Activated naive CD4-positive, alpha-beta T cell treated with Interleukin-2 at 50 U/mL for 16 hours (primary cell): ENCODE results near the gene GLRX5.

Experiments used
- DNase-seq: peaks from one replicate; pipeline ENCODE4 v3.0.0-alpha.2; 2020

The GLRX5 gene

GRCh38 chr14:95537298-95538089, 2.6 kb downstream of the GLRX5 start:
- DNase-seq = no peak

DNA sequence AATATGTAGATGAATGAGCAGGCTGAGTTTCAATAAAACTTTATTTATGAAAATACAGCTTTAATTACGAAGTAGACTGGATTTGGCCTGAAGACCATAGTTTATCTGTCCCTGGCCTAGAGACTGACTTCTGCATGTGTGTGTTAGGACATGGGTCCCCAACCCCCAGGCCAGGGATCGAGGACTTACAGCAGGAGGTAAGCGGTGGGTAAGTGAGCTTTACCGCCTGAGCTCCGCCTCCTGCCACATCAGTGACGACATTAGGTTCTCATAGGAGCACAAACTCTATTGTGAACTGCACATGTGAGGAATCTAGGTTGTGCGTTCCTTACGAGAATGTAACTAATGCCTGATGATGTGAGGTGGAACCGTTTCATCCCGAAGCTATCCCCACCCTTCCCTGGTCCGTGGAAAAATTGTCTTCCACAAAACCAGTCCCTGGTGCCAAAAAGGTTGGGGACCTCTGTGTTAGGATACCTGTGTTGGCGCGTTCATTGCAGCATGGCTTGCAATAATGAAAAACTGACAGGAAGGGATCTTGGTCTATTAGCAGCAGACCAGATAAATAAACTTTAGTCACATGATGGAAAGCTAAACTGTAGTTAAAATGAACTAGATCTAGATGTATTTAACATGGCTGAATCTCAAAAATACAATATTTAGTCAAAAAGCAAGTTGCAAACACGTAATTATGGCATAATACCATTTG, 4.1 kb downstream of the GLRX5 start:
- no peak for DNase-seq

DNA sequence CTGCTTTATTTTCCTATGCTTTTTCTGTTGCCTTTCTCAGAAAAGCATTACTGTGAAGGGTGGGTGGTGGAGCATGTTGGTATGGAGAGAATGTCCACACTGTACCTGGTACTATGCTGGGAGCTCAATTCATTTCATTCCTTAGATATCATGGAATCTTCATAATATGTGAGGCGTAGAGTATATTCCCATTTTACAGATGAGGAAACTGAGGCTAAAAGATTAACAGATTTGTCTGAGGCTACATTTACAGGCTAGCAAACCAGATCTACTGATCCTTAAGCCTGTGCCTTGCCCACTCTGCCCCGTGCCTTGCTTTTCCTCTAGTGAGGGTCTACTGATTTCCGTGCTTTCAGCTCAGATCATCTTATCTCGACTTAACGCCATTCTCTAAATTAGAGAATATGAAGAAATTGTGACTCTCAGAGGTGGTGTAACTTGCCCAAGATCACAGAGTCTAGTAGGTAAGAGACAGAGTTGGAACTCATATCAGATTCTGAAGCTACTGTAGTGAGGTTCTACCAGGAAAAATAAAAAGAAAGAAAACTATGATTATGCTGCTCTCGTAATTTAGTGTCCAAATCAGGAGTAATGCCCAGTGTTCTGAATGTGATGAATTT, 5.5 kb downstream of the GLRX5 start:
- DNase-seq = no peak

DNA sequence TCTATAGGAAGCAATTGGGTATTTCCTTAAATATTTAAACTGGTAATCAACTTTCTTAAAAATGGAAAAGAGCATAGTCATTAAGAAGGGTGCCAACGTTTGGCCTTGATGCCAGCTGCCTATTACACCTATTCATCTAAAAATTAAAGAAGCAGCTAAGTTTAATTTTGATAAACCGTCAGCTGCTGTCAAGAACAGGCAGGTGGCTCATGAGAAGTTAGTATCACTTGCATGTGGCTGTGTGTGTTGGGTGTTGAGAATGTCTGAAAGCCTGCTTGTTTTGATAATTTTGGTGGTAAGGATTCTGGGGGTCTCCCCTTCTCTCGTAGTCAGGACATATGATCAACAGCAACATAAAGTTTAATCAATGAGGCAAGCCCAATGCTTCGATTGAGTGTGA, 6.5 kb downstream of the GLRX5 start:
- DNase-seq = no peak

DNA sequence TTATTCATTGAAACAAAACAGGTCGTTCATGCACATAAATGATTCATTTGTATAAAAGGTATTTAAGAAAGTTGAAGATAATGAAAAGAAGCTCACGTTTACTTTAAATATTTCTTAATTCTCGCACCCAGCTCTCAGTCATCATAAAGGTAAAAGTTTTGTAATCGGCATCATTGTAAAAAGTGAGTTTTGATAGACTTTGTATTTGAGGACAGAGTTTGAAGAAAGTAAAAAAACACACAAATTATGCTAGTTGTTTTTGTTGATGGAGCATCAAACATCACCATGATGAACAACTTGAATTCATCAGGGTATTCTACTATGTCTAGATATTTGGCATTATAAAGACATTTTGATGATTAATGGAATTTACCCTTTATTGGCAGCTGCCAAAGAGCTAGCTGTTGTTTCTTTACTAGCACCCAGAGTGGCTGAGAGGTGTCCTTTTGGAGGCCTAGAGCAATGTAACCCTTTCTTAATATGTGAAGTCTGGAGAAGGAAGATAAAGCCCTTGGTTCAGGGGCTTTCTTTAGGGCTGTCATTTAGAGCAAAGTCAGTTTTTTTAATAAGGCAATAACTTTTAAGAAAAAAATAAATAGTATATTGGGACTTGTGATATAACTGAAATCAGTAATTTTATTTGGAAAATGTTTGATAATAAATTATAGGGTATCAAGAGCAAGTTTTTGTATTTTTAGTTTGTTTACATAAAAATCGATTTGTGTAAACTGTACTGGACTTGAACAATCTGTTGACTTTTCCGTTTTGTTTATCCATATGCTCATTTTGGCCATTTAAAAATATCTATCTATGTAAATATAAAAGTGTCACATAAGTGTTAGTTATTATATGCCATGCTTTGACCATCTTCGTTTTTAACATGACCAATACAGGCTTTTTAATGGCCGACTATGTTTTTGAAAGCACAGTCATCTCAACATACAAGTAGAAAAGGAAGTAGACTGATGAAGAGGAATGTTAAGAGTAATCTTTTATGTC, 7.4 kb downstream of the GLRX5 start:
- no peak for DNase-seq

DNA sequence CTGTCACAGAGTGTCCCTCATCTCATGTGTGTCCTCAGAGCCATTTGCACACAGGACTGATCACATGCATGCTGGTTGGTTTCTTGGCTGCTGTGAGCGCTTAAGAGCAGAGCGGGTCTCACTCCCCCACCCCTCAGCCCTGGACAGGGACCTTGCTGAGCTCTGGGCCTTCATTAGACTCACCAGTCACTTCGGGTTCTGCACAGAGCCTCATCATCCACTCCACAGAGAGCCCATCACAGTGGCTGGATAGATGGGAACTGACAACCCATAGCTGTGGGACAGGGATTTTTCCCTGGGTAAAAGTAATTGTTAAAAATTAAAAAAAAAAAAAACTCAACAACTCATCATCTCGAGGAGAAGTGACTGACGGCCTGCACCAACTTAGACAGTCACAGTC, 8.2 kb downstream of the GLRX5 start:
- DNase-seq = no peak

GRCh38 chr14:95544588-95544987, 9.7 kb downstream of the GLRX5 start:
- no peak for DNase-seq

GRCh38 chr14:95545515-95546168, 10.8 kb downstream of the GLRX5 start:
- DNase-seq = no peak

DNA sequence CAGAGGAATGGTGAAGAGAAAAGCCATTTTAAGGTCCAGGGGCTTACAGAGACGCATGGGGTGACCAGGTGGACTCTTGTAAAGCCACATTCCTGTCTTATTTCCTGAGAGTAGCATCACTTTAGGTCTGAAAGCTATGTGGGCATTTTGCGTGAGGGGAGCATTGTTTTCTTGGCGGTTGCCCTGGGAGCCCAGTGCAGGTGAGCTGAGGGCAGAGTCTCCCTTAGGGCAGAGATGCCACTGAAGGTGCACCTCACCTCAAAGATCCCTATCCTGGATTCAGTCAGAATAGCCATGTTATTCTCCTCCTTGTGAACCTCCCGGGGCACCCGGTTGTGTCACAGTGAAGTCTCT, 12.4 kb downstream of the GLRX5 start:
- DNase-seq = no peak

GRCh38 chr14:95547626-95548327, 12.9 kb downstream of the GLRX5 start:
- no peak for DNase-seq

GRCh38 chr14:95548328-95548929, 13.6 kb downstream of the GLRX5 start:
- no peak for DNase-seq

DNA sequence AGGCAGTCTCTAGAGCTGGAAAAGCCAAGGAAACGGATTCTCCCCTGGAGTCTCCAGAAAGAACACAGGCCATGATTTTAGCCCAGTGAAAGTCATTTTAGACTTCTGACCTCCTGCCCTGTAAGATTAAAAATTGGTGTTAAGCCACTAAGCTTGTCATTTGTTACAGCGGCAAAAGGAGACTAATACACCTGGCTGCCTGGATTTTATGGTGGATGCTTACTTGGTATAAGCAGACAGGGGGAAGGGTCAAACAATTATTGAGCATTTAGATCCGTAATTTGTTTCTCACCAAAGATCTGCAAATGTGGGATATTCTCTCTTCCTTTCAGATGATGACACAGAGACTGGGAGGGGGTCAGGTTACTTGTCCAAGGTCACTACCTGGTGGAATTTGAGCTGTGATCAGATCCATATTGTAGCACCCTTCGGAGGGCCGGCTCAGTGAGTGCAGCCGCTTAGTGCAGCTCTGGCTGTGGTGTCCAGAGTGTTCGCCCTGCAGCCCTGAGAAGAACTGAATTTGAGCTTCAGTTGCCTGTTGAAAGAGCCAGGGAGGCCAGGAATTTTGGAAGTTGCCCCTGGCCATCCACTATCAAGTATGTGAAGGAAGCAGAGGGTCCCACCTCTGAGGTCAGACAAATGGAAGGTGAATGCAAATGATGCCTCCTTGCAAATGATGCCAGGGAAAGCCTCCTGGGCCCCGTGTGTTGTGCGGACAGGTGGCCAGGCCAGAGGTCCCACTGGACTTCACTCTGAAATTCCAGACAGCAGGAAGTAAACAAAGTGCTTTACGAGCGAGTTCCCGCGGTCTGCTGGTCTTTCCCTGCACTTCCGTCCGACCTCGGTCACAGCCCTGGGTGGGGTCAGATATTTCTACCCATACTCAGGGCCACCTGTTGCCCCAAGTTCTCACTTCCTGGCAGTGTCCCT, 15.1 kb downstream of the GLRX5 start:
- DNase-seq = no peak

DNA sequence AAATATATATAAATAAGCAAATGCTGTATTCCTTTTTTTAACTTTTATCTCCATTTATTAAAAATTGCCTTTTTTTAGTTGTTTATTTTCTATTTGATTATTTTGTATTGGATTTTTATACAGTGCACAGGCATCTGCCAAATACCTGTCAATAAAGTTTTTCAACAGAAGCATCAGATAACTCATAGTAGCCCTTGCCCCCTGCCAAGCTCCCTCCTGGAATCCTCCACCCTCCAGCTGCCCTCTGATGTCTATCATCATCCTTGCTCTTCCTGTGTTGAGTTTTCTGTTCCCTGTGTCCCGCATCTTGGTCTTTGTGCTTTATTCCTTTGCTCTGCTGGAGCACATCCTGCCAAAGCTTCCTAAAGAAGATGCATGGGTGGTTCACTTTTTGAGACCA, 16.6 kb downstream of the GLRX5 start:
- no peak for DNase-seq

GRCh38 chr14:95553141-95553540, 18.3 kb downstream of the GLRX5 start:
- no peak for DNase-seq

DNA sequence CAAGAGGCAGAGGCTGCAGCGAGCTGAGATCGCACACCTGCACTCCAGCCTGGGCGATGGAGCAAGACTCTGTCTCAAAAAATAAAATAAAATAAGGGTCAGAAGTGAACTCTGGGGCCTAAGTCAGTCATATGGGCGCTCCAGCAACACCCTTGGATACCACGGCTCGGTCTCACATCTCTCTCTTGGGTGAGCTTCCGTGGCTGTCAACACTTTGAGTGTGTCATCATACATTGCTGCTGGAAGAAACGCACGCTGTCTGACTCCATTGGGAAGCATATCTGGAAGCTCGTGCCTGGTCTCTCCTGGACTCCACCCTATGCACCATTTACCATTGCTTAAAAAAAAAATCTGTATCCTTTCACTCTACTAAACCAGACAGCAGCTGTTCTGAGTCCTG, 20.2 kb downstream of the GLRX5 start:
- no peak for DNase-seq

- DNase-seq = no peak
Observed at GRCh38 chr14:95557291-95557690, 22.4 kb downstream of the GLRX5 start.

GRCh38 chr14:95557832-95558231, 23.0 kb downstream of the GLRX5 start:
- no peak for DNase-seq

DNA sequence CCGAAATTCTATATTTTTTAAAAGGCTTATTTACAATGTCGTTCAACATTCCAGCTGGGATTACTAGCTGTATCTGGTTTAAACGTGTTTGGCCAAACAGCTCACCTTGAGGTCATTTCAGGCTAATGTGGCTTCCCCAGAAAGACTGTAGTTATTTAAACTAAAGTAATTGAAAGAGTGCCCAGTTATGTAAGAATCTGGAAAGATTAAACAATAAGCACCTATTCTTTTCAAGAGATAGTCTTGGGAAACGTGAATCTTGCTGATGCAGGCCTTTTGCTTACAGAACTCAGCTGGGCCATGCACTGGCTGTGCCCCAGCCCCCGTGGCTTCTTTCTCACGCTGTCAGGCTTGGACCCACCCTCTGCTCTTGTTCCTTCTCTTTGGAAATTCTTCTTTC, 24.4 kb downstream of the GLRX5 start:
- DNase-seq = no peak

GRCh38 chr14:95561001-95561412, 26.2 kb downstream of the GLRX5 start:
- peak; percentile 82 for DNase-seq
